SJCRH30 (cell line): ENCODE data around the gene CCDC116. TPM values are rescaled to one million over a fixed set of nuclear protein-coding genes. Genes with fewer than 3 reads are reported as not detected.
"Not testable (repeated sequence)": the region's sequence is repeated elsewhere in the genome, so short reads cannot be mapped to it uniquely, and the experiment has no call there.

Experiments used
- DNase-seq, 2 experiments: peaks; one replicate each; pipeline ENCODE4 v3.0.0-alpha.2; 2015 to 2020
- H3K27ac ChIP-seq: fragments of 250-450 bp; sonication (Bioruptor Pico); 2 replicates; pipeline ENCODE4 v1.5.1; 2020; ENCODE audit warnings: mild to moderate bottlenecking, moderate library complexity
- H3K27me3 ChIP-seq: fragments of 250-450 bp; sonication (Bioruptor Pico); 2 replicates; pipeline ENCODE4 v1.5.1; 2020; ENCODE audit warnings: mild to moderate bottlenecking, moderate library complexity
- H3K36me3 ChIP-seq: fragments of 250-450 bp; sonication (Bioruptor Pico); 2 replicates; pipeline ENCODE4 v1.5.1; 2020; ENCODE audit warnings: mild to moderate bottlenecking, moderate library complexity
- H3K4me1 ChIP-seq: fragments of 250-450 bp; sonication (Bioruptor Pico); 2 replicates; pipeline ENCODE4 v1.5.1; 2020; ENCODE audit warnings: mild to moderate bottlenecking, moderate library complexity
- H3K4me3 ChIP-seq: fragments of 250-450 bp; sonication (Bioruptor Pico); 2 replicates; pipeline ENCODE4 v1.5.1; 2020; ENCODE audit warnings: mild to moderate bottlenecking, moderate library complexity
- H3K9me3 ChIP-seq: fragments of 250-450 bp; sonication (Bioruptor Pico); replicated peaks from 2 replicates; pipeline ENCODE4 v1.5.1; 2020; ENCODE audit warnings: mild to moderate bottlenecking, moderate library complexity
- total RNA-seq: library from RNA; depleted of rRNA; stranded (reverse); fragments of >200 nt; shearing (Covaris generic); gene quantifications from 2 replicates; pipeline ENCODE4 v1.2.3, GENCODE V29; 2014

The CCDC116 gene
- total RNA-seq, 1 experiment from 2014 or later = 0.38 TPM

- peaks cover 7% of the 10 kb centered on the region for H3K36me3 ChIP-seq
- H3K4me3 ChIP-seq = peak overlapping the region; percentile 88
- DNase-seq = no peak
- no peaks in the 10 kb centered on the region for H3K27me3 ChIP-seq
- H3K9me3 ChIP-seq = no peaks in the 10 kb centered on the region
- H3K27ac ChIP-seq = peak overlapping the region; percentile 64
- H3K4me1 ChIP-seq = no peaks in the 10 kb centered on the region
Observed at GRCh38 chr22:21665047-21665851, 32.7 kb downstream of the CCDC116 start.

DNA sequence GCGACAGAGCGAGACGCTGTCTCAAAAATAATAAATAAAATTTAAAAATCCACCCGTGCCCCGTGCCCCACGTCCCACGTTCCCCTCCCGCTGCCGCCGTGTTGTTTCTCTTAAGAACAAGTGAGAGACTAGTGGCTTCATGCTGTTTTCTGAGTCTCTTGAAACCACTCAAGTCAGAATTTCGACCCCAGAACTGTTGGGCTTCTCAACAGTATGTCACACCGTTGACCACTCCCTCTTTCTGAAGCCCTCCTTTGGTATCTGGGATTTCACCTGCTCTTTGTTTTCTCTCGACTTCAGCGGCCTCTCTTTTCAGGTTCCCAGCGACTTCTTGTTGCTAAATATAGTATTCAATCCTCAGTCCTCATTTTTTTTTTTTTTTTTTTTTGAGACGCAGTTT is 34.2 kb downstream of the CCDC116 start:
- DNase-seq = no peak
- H3K4me1 ChIP-seq = no peaks in the 10 kb centered on the region
- H3K27ac ChIP-seq = no peak overlapping the region
- H3K4me3 ChIP-seq = peak overlapping the region; percentile 88
- no peaks in the 10 kb centered on the region for H3K27me3 ChIP-seq
- peaks cover 15% of the 10 kb centered on the region for H3K36me3 ChIP-seq
- no peaks in the 10 kb centered on the region for H3K9me3 ChIP-seq

GRCh38 chr22:21669026-21669425 is 36.5 kb downstream of the CCDC116 start:
- Histone ChIP-seq H3K4me1 (no peaks in the 10 kb centered on the region), H3K36me3 (peaks cover 25% of the 10 kb centered on the region), H3K4me3 (no peak overlapping the region), H3K9me3 (no peaks in the 10 kb centered on the region), H3K27me3 (no peaks in the 10 kb centered on the region), H3K27ac (no peak overlapping the region)
- DNase-seq = no peak

DNA sequence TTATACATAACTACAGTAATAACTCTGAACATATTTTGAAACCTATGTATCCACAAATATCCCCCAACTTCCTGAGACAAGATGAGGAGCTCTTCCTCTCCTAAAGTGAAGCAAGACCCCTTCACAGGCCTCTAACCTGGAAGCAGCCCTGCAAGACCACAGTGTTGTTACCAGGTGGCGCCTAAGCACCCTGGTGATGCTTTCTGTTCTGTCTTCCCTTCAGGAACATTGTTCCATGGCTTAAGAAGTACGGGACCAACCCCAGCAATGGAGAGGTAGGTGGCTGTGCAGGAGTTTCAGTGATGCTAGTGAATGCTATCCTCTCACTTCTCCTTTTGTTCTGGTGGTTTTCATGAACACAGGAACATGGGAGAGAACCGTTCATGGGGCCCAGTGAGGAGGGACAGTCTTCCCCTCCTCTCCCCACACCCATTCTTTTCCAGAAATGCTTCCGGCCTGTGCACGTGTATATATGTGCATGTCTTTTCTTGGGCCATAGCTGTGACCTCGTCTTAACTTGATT is 39.6 kb downstream of the CCDC116 start:
- Histone ChIP-seq H3K9me3 (no peaks in the 10 kb centered on the region), H3K4me1 (no peaks in the 10 kb centered on the region), H3K36me3 (peaks cover 44% of the 10 kb centered on the region), H3K4me3 (no peak overlapping the region), H3K27ac (no peak overlapping the region), H3K27me3 (no peaks in the 10 kb centered on the region)
- no peak for DNase-seq

- no peak for DNase-seq
- Histone ChIP-seq H3K4me1 (no peaks in the 10 kb centered on the region), H3K27me3 (no peaks in the 10 kb centered on the region), H3K27ac (no peak overlapping the region), H3K9me3 (no peaks in the 10 kb centered on the region), H3K36me3 (peaks cover 44% of the 10 kb centered on the region), H3K4me3 (no peak overlapping the region)
Observed at GRCh38 chr22:21673534-21674321, 41.2 kb downstream of the CCDC116 start.

DNA sequence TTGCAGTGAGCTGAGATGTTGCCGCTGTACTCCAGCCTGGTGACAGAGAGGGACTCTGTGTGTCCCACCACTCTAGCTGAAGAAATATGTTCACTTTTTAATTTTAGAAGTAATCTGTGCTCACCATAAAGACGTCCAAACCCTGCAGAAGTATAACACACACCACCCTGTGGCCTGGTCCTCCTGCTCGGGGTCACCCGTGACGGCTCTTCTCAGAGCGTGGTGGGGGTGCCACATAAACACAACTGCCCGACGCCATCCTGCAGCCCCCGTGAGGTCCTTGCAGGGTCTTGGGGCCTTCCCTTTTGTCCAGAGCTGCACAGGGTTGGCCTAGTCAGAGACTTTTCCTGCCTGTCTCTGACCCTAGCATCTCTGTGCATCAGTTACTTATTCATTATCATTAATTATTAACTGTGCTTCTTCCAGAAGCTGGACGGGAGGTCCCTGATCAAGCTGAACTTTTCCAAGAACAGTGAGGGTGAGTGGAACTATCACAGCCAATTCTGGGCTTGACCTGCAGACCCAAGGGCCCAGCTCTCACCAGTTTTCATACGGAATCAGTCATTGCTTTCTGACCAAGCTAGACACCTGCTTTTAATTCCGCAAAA is 42.2 kb downstream of the CCDC116 start:
- Histone ChIP-seq H3K27ac (no peak overlapping the region), H3K9me3 (no peaks in the 10 kb centered on the region), H3K36me3 (peaks cover 42% of the 10 kb centered on the region), H3K4me1 (no peaks in the 10 kb centered on the region), H3K27me3 (no peaks in the 10 kb centered on the region), H3K4me3 (no peak overlapping the region)
- DNase-seq = no peak

DNA sequence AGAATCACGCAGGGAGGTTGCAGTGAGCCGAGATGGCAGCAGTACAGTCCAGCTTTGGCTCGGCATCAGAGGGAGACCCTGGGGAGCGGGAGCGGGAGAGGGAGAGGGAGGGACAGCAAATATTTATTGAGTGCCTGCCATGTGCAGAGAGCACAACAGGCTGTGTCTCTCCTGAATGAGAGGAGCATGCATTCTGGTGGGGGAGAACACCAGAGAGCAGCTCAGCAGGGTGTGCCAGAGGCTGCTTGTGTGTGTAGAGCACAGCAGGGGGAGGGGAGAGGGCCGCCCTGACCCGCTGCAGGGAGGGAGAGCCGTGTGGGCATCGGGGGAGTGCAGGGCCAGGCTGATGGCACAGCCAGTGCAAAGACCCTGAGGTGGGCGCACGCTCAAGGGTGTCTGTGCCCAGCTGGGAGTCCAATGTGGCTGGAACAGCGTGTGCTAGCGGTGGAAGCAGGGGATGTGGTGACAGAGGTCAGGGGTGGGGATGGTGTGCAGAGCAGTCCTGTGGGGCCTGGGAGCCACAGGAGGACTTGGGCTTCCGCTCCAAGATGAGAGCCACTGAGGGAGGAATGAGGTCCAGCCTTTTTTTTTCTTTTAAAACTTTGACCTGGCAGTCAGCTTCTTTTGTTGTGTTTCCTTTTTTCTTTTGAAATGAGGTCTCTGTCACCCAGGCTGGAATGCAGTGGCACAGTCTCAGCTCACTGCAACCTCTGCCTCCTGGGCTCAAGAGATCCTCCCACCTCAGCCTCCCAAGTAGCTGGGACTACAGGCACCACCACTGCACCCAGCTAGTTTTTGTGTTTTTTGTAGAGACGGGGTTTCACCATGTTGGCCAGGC is 45.3 kb downstream of the CCDC116 start:
- peaks cover 26% of the 10 kb centered on the region for H3K36me3 ChIP-seq
- no peaks in the 10 kb centered on the region for H3K27me3 ChIP-seq
- H3K27ac ChIP-seq = no peak overlapping the region
- no peak overlapping the region for H3K4me3 ChIP-seq
- no peaks in the 10 kb centered on the region for H3K9me3 ChIP-seq
- H3K4me1 ChIP-seq = no peaks in the 10 kb centered on the region
- DNase-seq = no peak

DNA sequence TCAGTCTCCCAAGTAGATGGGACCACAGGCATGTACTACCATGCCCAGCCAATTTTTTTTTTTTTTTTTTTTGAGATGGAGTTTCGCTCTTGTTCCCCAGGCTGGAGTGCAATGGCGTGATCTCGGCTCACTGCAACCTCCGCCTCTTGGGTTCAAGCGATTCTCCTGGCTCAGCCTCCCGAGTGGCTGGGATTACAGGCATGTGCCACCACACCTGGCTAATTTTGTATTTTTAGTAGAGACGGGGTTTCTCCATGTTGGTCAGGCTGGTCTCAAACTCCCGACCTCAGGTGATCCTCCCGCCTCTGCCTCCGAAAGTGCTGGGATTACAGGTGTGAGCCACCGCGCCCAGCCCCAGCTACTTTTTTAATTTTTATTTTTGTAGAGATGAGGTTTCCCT is 46.3 kb downstream of the CCDC116 start:
- H3K4me1 ChIP-seq = not testable (repeated sequence)

DNA sequence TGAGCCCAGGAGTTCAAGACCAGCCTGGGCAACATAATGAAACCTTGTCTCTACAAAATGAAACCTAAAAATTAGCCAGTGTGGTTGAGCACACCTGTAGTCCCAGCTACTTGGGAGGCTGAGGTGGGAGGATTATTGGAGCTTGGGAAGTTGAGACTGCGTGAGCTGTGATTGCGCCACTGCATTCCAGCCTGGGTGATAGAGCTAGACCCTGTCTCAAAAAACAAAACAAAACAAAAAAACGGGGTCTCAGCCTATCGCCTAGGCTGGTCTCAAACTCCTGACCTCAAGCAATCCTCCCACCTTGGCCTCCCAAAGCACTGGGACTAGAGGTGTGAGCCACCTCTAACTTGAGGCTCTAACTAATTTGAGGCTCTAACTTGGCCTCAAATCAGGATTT is 46.8 kb downstream of the CCDC116 start:
- no peaks in the 10 kb centered on the region for H3K27me3 ChIP-seq
- no peak for DNase-seq
- H3K9me3 ChIP-seq = no peaks in the 10 kb centered on the region
- no peak overlapping the region for H3K4me3 ChIP-seq
- H3K27ac ChIP-seq = no peak overlapping the region
- peaks cover 15% of the 10 kb centered on the region for H3K36me3 ChIP-seq
- no peaks in the 10 kb centered on the region for H3K4me1 ChIP-seq

More for the DNA sequence above, 46.3 kb downstream of the CCDC116 start:
- not testable (repeated sequence) for H3K4me3 ChIP-seq, DNase-seq, H3K9me3 ChIP-seq, H3K27me3 ChIP-seq, H3K27ac ChIP-seq
- peaks cover 20% of the 10 kb centered on the region for H3K36me3 ChIP-seq

- Histone ChIP-seq H3K36me3 (peaks cover 8% of the 10 kb centered on the region), H3K27me3 (no peaks in the 10 kb centered on the region), H3K4me3 (no peak overlapping the region), H3K27ac (no peak overlapping the region), H3K4me1 (no peaks in the 10 kb centered on the region), H3K9me3 (no peaks in the 10 kb centered on the region)
- DNase-seq = no peak
Observed at GRCh38 chr22:21680830-21681565, 48.4 kb downstream of the CCDC116 start.

DNA sequence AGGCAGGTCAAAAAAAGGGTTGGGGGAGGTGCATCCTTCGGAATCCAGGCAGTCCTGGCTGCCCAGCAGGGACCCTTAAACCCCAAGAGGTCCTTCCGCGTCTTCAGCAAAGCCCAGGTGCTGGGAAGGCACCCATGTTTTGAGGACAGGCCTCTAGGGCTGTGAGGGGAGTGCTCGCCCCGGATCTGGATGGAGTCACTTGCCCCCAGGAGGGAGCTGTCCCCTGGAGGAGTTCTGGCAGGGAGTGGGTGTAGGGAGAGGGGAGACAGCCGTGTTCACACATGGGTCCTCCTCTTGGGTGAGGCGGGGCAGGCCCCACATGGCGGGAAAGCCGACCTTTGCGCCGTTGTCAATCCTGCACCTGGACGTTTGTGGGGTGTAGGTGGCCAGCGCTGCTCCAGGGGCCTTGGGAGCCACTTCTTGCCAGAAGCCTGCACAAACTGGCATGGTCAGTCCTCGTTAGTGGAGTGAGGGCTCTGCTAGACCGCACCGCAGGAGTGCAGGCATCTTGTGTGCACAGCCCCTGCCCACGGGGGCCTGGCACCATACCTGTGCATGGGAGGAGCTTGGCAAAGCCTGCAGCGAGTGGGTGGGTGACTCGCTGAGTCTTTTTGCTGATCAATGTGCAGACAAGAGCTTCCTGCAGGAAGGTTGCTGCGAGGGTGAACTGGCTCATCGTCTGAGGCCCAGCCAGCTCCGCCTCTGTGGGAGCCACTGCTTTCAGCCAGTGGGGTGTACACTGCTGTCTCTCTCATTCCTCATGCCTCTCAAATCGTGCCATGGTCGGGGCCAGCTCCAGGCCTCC is 49.2 kb downstream of the CCDC116 start:
- DNase-seq = no peak
- Histone ChIP-seq H3K36me3 (peaks cover 9% of the 10 kb centered on the region), H3K27me3 (no peaks in the 10 kb centered on the region), H3K4me3 (no peak overlapping the region), H3K9me3 (no peaks in the 10 kb centered on the region), H3K4me1 (no peaks in the 10 kb centered on the region), H3K27ac (no peak overlapping the region)

GRCh38 chr22:21682385-21683175 is 50.0 kb downstream of the CCDC116 start:
- Histone ChIP-seq H3K4me1 (no peaks in the 10 kb centered on the region), H3K9me3 (no peaks in the 10 kb centered on the region), H3K27me3 (no peaks in the 10 kb centered on the region), H3K36me3 (peaks cover 9% of the 10 kb centered on the region), H3K4me3 (no peak overlapping the region), H3K27ac (no peak overlapping the region)
- no peak for DNase-seq
